Subcutaneous abdominal adipose tissue (tissue), 5 donors: Measurements from ENCODE around the gene PLD3.

Experiments
- H3K27ac ChIP-seq: one replicate; pipeline ENCODE4 v1.7.0; 2013; ENCODE audit warnings: low read depth, mild to moderate bottlenecking, inconsistent platforms, low read length, moderate library complexity
- H3K27me3 ChIP-seq, 5 donors: one replicate each; pipeline ENCODE4 v1.7.0; 2013; ENCODE audit warnings: low read length in 5 of 5, inconsistent platforms in 1 of 5; ENCODE audit not compliant: control insufficient read depth in 5 of 5, insufficient read depth in 4 of 5
- H3K36me3 ChIP-seq, 5 donors: one replicate each; pipeline ENCODE4 v1.7.0; 2013; ENCODE audit warnings: low read length in 5 of 5; ENCODE audit not compliant: control insufficient read depth in 5 of 5, insufficient read depth in 5 of 5
- H3K4me1 ChIP-seq, 5 donors: one replicate each; pipeline ENCODE4 v1.7.0; 2013; ENCODE audit warnings: low read length in 5 of 5, mild to moderate bottlenecking in 3 of 5, moderate library complexity in 1 of 5; ENCODE audit not compliant: control insufficient read depth in 5 of 5, insufficient read depth in 5 of 5
- H3K4me3 ChIP-seq, 5 donors: one replicate each; pipeline ENCODE4 v1.7.0; 2013; ENCODE audit warnings: low read length in 5 of 5, low read depth in 1 of 5
- H3K9ac ChIP-seq, 5 donors: one replicate each; pipeline ENCODE4 v1.7.0; 2013; ENCODE audit warnings: low read length in 5 of 5, mild to moderate bottlenecking in 4 of 5, moderate library complexity in 3 of 5
- H3K9me3 ChIP-seq, 5 donors: one replicate each; pipeline ENCODE4 v1.7.0; 2013; ENCODE audit warnings: low read length in 5 of 5; ENCODE audit not compliant: control insufficient read depth in 5 of 5
- donor health status: healthy.
- donor health status: healthy.
- donor health status: healthy.
- donor health status: healthy.
- donor health status: healthy.

The PLD3 gene

GRCh38 chr19:40341601-40342482 is 6.7 kb upstream of the PLD3 start:
- Histone ChIP-seq H3K9ac (peak overlapping the region in 1 of 5 donors; percentile 13), H3K4me1 (peaks cover under 1 to 18% (median 8%) of the 10 kb centered on the region in 5 donors), H3K36me3 (peaks cover 6 to 16% (median 9%) of the 10 kb centered on the region in 5 donors), H3K9me3 (no peaks in the 10 kb centered on the region), H3K27ac (no peak overlapping the region), H3K27me3 (no peaks in the 10 kb centered on the region), H3K4me3 (no peak overlapping the region)

- Histone ChIP-seq H3K4me3 (no peak overlapping the region), H3K4me1 (peaks cover 2 to 27% (median 14%) of the 10 kb centered on the region in 5 donors), H3K27ac (no peak overlapping the region), H3K27me3 (no peaks in the 10 kb centered on the region), H3K9ac (peak overlapping the region in 2 of 5 donors; percentile 10 to 25), H3K9me3 (no peaks in the 10 kb centered on the region), H3K36me3 (peaks cover 6 to 16% (median 9%) of the 10 kb centered on the region in 5 donors)
Measured at GRCh38 chr19:40342644-40343311, 5.7 kb upstream of the PLD3 start.

GRCh38 chr19:40344422-40344821 is 4.1 kb upstream of the PLD3 start:
- H3K27me3 ChIP-seq = no peaks in the 10 kb centered on the region
- H3K27ac ChIP-seq = no peak overlapping the region
- H3K4me1 ChIP-seq = peaks cover 2 to 37% (median 22%) of the 10 kb centered on the region in 5 donors
- peaks cover 0 to 16% (median 5%) of the 10 kb centered on the region in 5 donors for H3K36me3 ChIP-seq
- H3K9me3 ChIP-seq = no peaks in the 10 kb centered on the region
- H3K9ac ChIP-seq = no peak overlapping the region
- no peak overlapping the region for H3K4me3 ChIP-seq

GRCh38 chr19:40348961-40349507 is 539 bp downstream of the PLD3 start:
- peak overlapping the region; percentile 0 to 83 (median 79) for H3K9ac ChIP-seq
- H3K27ac ChIP-seq = peak overlapping the region; percentile 34
- H3K27me3 ChIP-seq = no peaks in the 10 kb centered on the region

GRCh38 chr19:40355975-40356680 is 7.6 kb downstream of the PLD3 start:
- Histone ChIP-seq H3K27me3 (no peaks in the 10 kb centered on the region), H3K4me1 (peaks cover 0 to 21% (median 7%) of the 10 kb centered on the region in 5 donors), H3K9ac (no peak overlapping the region), H3K9me3 (no peaks in the 10 kb centered on the region), H3K4me3 (no peak overlapping the region), H3K27ac (no peak overlapping the region), H3K36me3 (peaks cover 0 to 17% (median 6%) of the 10 kb centered on the region in 5 donors)

More at GRCh38 chr19:40348961-40349507, 539 bp downstream of the PLD3 start:
- H3K36me3 ChIP-seq = peaks cover 0 to 3% (median 3%) of the 10 kb centered on the region in 5 donors
- peak overlapping the region; percentile 69 to 92 (median 89) for H3K4me3 ChIP-seq
- H3K4me1 ChIP-seq = peaks cover 2 to 23% (median 20%) of the 10 kb centered on the region in 5 donors
- H3K9me3 ChIP-seq = no peaks in the 10 kb centered on the region

GRCh38 chr19:40356681-40357595 is 8.4 kb downstream of the PLD3 start:
- Histone ChIP-seq H3K27ac (no peak overlapping the region), H3K4me1 (peaks cover 0 to 25% (median 10%) of the 10 kb centered on the region in 5 donors), H3K9ac (no peak overlapping the region), H3K27me3 (no peaks in the 10 kb centered on the region), H3K36me3 (peaks cover 0 to 17% (median 6%) of the 10 kb centered on the region in 5 donors), H3K9me3 (no peaks in the 10 kb centered on the region), H3K4me3 (no peak overlapping the region)

- H3K27me3 ChIP-seq = no peaks in the 10 kb centered on the region
- no peaks in the 10 kb centered on the region for H3K9me3 ChIP-seq
- H3K4me3 ChIP-seq = no peak overlapping the region
- H3K4me1 ChIP-seq = peaks cover 0 to 28% (median 10%) of the 10 kb centered on the region in 5 donors
- H3K36me3 ChIP-seq = peaks cover 0 to 17% (median 6%) of the 10 kb centered on the region in 5 donors
- H3K27ac ChIP-seq = no peak overlapping the region
- no peak overlapping the region for H3K9ac ChIP-seq
Measured at GRCh38 chr19:40357640-40358039, 9.1 kb downstream of the PLD3 start.

GRCh38 chr19:40358773-40359172 is 10.3 kb downstream of the PLD3 start:
- no peaks in the 10 kb centered on the region for H3K27me3 ChIP-seq
- no peak overlapping the region for H3K4me3 ChIP-seq
- H3K9me3 ChIP-seq = no peaks in the 10 kb centered on the region
- no peak overlapping the region for H3K9ac ChIP-seq
- peaks cover 0 to 13% (median 6%) of the 10 kb centered on the region in 5 donors for H3K36me3 ChIP-seq
- no peak overlapping the region for H3K27ac ChIP-seq
- peaks cover 0 to 28% (median 10%) of the 10 kb centered on the region in 5 donors for H3K4me1 ChIP-seq
